Mesendoderm (in vitro differentiated cells): ENCODE results near the gene AGAP9.
A peak's percentile ranks its signal among the peaks of the same experiment; 100 is the strongest.
"Not testable (repeated sequence)": the region's sequence is repeated elsewhere in the genome, so short reads cannot be mapped to it uniquely, and the experiment has no call there.

Experiments
- DNase-seq: peaks from one replicate; pipeline ENCODE4 v3.0.0; 2013
- H2AK5ac ChIP-seq: 2 replicates; pipeline ENCODE4 v1.6.1; 2013; ENCODE audit warnings: low read length, inconsistent platforms
- H2BK120ac ChIP-seq: 2 replicates; pipeline ENCODE4 v1.6.1; 2013; ENCODE audit warnings: low read depth, mild to moderate bottlenecking, low read length, moderate library complexity, mixed read lengths
- H2BK15ac ChIP-seq: replicated peaks from 2 replicates; pipeline ENCODE4 v1.6.1; 2013; ENCODE audit warnings: low read depth, mild to moderate bottlenecking, moderate library complexity
- H2BK5ac ChIP-seq: 2 replicates; pipeline ENCODE4 v1.6.1; 2013; ENCODE audit warnings: low read length, inconsistent platforms
- H3K18ac ChIP-seq: 2 replicates; pipeline ENCODE4 v1.6.1; 2013; ENCODE audit warnings: mild to moderate bottlenecking, low read length, mixed read lengths
- H3K23ac ChIP-seq: one replicate; pipeline ENCODE4 v1.6.1; 2013; ENCODE audit warnings: low read length
- H3K27ac ChIP-seq: 2 replicates; pipeline ENCODE4 v1.5.1; 2013; ENCODE audit warnings: low read depth, mild to moderate bottlenecking, inconsistent platforms, low read length, moderate library complexity
- H3K27me3 ChIP-seq: 2 replicates; pipeline ENCODE4 v1.6.1; 2013; ENCODE audit warnings: low read length, control low read depth, mild to moderate bottlenecking, inconsistent platforms; ENCODE audit not compliant: insufficient read depth, poor library complexity
- H3K36me3 ChIP-seq: 2 replicates; pipeline ENCODE4 v1.6.1; 2013; ENCODE audit warnings: low read length, inconsistent platforms; ENCODE audit not compliant: control insufficient read depth, insufficient read depth
- H3K4ac ChIP-seq: one replicate; pipeline ENCODE4 v1.6.1; 2013; ENCODE audit warnings: low read depth, mild to moderate bottlenecking, low read length, moderate library complexity
- H3K4me1 ChIP-seq: 2 replicates; pipeline ENCODE4 v1.6.1; 2013; ENCODE audit warnings: low read depth, low read length, inconsistent platforms; ENCODE audit not compliant: control insufficient read depth
- H3K4me2 ChIP-seq: 2 replicates; pipeline ENCODE4 v1.6.1; 2013; ENCODE audit warnings: low read length
- H3K4me3 ChIP-seq: 2 replicates; pipeline ENCODE4 v1.5.1; 2013; ENCODE audit warnings: mild to moderate bottlenecking, low read length
- H3K56ac ChIP-seq: one replicate; pipeline ENCODE4 v1.6.1; 2013; ENCODE audit warnings: low read length
- H3K79me1 ChIP-seq: 2 replicates; pipeline ENCODE4 v1.6.1; 2013; ENCODE audit warnings: low read length, inconsistent platforms
- H3K79me2 ChIP-seq: 2 replicates; pipeline ENCODE4 v1.6.1; 2013; ENCODE audit warnings: mild to moderate bottlenecking, low read length; ENCODE audit not compliant: control insufficient read depth, insufficient read depth
- H3K9ac ChIP-seq: 2 replicates; pipeline ENCODE4 v1.6.1; 2013; ENCODE audit warnings: low read length, inconsistent platforms
- H4K5ac ChIP-seq: one replicate; pipeline ENCODE4 v1.6.1; 2013; ENCODE audit warnings: low read length
- H4K8ac ChIP-seq: one replicate; pipeline ENCODE4 v1.6.1; 2013; ENCODE audit warnings: low read depth, mild to moderate bottlenecking, control low read depth, low read length, moderate library complexity
- WGBS: extraction: QIAGEN DNeasy Blood & Tissue Kit; methylation state at CpG from one replicate; pipeline ENCODE4 v1.1.7; 2013; ENCODE audit warnings: low lambda C conversion rate, missing lambda C conversion rate; ENCODE audit not compliant: insufficient coverage; ENCODE audit errors: extremely low coverage; 5-methylcytosine and 5-hydroxymethylcytosine counted together

AGAP9 gene

DNA sequence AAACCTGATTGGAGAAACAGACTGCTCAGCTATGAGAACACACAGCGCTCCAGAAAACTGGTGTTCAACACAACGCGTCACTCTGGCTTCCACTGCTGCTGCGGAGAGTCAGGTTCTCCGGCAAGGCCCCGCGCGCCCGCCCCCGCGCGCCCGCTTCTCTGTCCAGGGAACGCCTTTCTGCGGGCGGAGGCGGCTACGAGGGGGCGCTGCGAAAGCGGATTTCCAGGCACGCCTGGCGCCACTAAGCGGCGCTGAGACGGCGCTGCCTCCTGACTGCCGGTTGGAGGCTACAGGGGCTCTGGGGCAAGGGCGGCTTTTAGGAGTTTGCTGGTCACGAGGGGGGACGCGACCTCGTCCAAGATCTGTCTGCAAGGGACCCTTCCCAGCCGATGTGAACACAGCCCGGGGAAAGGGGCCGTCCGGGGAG, 62.2 kb downstream of the AGAP9 start:
- H3K18ac ChIP-seq, H2BK15ac ChIP-seq, H3K56ac ChIP-seq, H3K27ac ChIP-seq, H3K9ac ChIP-seq, H3K4me3 ChIP-seq, H3K4me1 ChIP-seq, H3K79me2 ChIP-seq, H4K5ac ChIP-seq, H3K4ac ChIP-seq, H4K8ac ChIP-seq, H3K4me2 ChIP-seq, H3K27me3 ChIP-seq, H2BK5ac ChIP-seq, H2BK120ac ChIP-seq, H3K36me3 ChIP-seq, H3K79me1 ChIP-seq, H3K23ac ChIP-seq, H2AK5ac ChIP-seq: not testable (repeated sequence)
- no CpG with 5 or more reads among the region's 37 CpGs for WGBS
- peak; percentile 43 for DNase-seq

DNA sequence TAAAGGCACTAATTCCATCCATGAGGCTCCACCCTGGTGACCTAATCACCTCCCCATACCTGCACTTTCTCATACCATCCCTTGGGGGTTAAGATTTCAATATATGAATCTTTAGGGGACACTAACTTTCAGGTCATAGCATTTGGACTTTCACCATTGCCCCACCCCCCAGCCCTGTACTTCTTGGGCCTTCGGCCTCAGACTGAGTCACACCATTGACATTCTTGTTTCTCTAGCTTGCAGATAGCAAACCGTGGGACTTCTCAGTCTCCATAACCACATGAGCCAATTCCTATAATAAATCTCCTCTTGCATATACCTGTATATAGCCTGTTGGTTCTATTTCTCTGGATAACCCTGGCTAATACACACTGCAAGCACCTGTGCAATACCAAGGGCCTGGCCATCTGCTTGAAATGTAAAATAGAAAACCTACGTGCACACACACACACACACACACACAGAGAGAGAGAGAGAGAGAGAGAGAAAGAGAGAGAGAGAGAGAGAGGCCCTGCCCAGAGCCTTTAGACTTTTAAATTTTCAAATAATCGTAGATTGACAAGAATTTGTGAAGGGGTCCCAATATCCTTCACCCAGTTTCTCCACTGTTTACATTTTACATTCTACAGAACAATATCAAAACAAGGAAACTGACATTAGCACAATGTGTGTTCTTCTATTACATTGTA, 64.8 kb downstream of the AGAP9 start:
- Histone ChIP-seq H3K79me1 (no peaks in the 10 kb centered on the region), H3K4me2 (no peak overlapping the region), H3K4ac (no peak overlapping the region), H3K27ac (no peak overlapping the region), H2BK120ac (no peak overlapping the region), H3K18ac (no peak overlapping the region), H2AK5ac (no peak overlapping the region), H3K4me1 (no peaks in the 10 kb centered on the region), H3K4me3 (no peak overlapping the region), H3K27me3 (no peaks in the 10 kb centered on the region), H4K8ac (no peak overlapping the region), H2BK5ac (no peak overlapping the region), H3K79me2 (no peaks in the 10 kb centered on the region), H2BK15ac (no peak overlapping the region), H3K56ac (no peak overlapping the region), H3K23ac (no peak overlapping the region), H3K36me3 (no peaks in the 10 kb centered on the region), H3K9ac (no peak overlapping the region), H4K5ac (no peak overlapping the region)
- no CpG with 5 or more reads among the region's 4 CpGs for WGBS
- peak; percentile 60 for DNase-seq

DNA sequence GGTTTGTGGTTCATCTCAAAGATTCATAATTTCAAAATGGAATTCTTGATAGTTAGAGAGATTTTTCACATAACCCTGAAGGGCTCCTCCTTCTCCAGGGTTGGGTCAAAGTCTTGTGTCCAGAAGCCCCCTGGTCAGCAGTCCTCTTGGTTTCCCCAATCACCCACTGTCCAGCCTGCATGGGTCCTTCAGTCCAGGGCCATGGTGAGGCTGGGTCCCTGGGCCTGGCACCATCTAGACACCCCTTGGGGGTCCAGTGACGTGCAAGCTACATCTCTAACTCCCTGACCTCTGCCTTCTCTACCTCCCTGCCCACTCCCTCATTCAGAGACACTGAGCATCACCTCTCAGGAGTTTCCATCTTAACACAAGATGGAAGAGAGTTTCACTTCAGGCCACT, 65.6 kb downstream of the AGAP9 start:
- no CpG with 5 or more reads among the region's 1 CpG for WGBS
- H3K4me1 ChIP-seq, result no peaks in the 10 kb centered on the region
- DNase-seq, result no peak

DNA sequence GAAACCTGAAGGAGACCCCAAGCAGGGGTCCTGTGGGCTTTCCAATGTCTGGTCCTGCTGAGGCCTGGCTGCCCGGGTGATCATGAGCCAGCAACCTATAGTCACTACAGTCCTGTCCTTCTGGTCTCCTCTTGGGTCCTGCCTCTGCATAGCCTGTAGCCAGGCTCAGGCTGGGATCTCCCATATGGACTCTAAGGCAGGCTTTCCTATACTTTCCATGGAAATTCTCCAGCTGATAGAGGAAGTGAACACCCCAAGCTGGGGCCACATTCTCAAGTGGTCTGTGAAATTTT, 66.0 kb downstream of the AGAP9 start:
- H3K36me3 ChIP-seq, result no peaks in the 10 kb centered on the region
- no peaks in the 10 kb centered on the region for H3K27me3 ChIP-seq
- no peak overlapping the region for H2BK15ac ChIP-seq
- no peak overlapping the region for H4K8ac ChIP-seq
- H3K4ac ChIP-seq, result no peak overlapping the region
- no peak overlapping the region for H2AK5ac ChIP-seq
- H3K18ac ChIP-seq, result no peak overlapping the region
- H3K4me3 ChIP-seq, result no peak overlapping the region
- no peak overlapping the region for H3K4me2 ChIP-seq
- no peak overlapping the region for H4K5ac ChIP-seq
- no peak overlapping the region for H3K23ac ChIP-seq
- H3K79me1 ChIP-seq, result no peaks in the 10 kb centered on the region
- H2BK5ac ChIP-seq, result no peak overlapping the region
- H3K79me2 ChIP-seq, result no peaks in the 10 kb centered on the region
- no peak for DNase-seq
- H3K56ac ChIP-seq, result no peak overlapping the region
- H3K9ac ChIP-seq, result no peak overlapping the region
- H3K4me1 ChIP-seq, result no peaks in the 10 kb centered on the region
- no peak overlapping the region for H3K27ac ChIP-seq
- no peak overlapping the region for H2BK120ac ChIP-seq
- no CpG with 5 or more reads among the region's 1 CpG for WGBS

More for the DNA sequence above, 65.6 kb downstream of the AGAP9 start:
- Histone ChIP-seq H2AK5ac (no peak overlapping the region), H3K4ac (no peak overlapping the region), H3K56ac (no peak overlapping the region), H3K18ac (no peak overlapping the region), H2BK15ac (no peak overlapping the region), H3K36me3 (no peaks in the 10 kb centered on the region), H2BK5ac (no peak overlapping the region), H3K4me2 (no peak overlapping the region), H4K8ac (no peak overlapping the region), H3K23ac (no peak overlapping the region), H3K79me2 (no peaks in the 10 kb centered on the region), H2BK120ac (no peak overlapping the region), H3K4me3 (no peak overlapping the region), H3K27me3 (no peaks in the 10 kb centered on the region), H3K79me1 (no peaks in the 10 kb centered on the region), H3K27ac (no peak overlapping the region), H3K9ac (no peak overlapping the region), H4K5ac (no peak overlapping the region)

DNA sequence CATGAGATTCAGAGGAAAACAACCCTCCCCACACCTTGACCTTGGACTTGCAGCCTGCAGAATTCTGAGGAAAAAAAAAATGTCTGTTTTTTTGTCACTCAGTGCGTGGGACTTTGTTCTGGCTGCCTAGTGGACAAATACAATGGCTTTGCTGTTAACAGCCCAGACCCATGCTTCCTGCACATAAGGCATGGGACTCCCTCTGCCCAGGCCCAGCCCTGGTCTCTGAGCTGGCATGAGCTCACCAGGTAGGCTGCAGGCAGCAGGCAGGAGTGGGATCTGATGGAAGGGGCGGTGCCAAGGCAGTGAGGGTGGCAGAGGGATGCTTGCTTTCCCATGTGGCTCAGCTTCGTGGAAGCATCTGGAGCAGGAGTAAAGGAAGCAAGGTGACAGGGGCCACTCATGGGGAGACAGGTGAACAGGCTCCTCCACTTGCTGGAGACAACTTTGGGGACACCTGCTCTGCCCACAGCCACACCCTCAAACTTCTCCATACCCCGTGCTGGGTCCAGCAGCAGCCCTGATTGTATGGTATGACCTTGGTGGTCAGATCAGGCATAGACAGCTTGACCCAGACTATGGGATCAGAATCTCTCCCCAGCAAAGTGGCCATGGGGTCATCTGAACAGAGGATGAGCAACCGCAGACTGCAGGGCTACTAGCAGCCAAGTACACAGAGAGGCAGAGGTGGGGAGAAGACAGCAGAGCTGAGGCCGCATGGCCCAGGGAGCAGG, 66.5 kb downstream of the AGAP9 start:
- H3K9ac ChIP-seq, result no peak overlapping the region
- H2BK120ac ChIP-seq, result no peak overlapping the region
- H3K56ac ChIP-seq, result no peak overlapping the region
- H3K4me3 ChIP-seq, result no peak overlapping the region
- H4K8ac ChIP-seq, result no peak overlapping the region
- no peak overlapping the region for H2BK15ac ChIP-seq
- no CpG with 5 or more reads among the region's 6 CpGs for WGBS
- no peak for DNase-seq
- no peak overlapping the region for H3K4me2 ChIP-seq
- H3K79me1 ChIP-seq, result no peaks in the 10 kb centered on the region
- H3K4me1 ChIP-seq, result no peaks in the 10 kb centered on the region
- H3K4ac ChIP-seq, result no peak overlapping the region
- no peak overlapping the region for H2AK5ac ChIP-seq
- no peaks in the 10 kb centered on the region for H3K27me3 ChIP-seq
- no peak overlapping the region for H3K23ac ChIP-seq
- H3K36me3 ChIP-seq, result no peaks in the 10 kb centered on the region
- H3K27ac ChIP-seq, result no peak overlapping the region
- H4K5ac ChIP-seq, result no peak overlapping the region
- no peak overlapping the region for H2BK5ac ChIP-seq
- no peaks in the 10 kb centered on the region for H3K79me2 ChIP-seq
- H3K18ac ChIP-seq, result no peak overlapping the region
